ENCODE results near the gene PDE2A.

The PDE2A gene

DNA sequence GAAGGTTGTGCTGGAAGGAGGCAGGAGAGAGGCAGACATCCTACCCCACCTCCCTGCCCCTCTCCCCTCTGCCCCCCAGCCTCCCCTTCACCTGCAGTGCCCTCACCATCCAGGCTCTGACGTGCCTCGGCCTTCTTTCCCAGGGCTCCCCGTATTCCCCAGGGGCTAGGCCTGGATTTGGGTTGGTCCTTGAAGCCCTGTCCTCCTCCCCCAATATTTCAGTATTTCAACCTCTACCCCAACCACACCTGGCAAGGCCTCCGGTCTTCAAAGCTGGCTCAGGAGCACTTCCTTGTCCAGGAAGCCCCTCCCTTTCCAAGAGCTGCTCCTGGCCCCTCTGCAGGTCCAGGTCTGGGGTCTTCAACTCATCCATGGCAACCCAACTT lies 8.6 kb upstream of the PDE2A start:
- no peak for DNase-seq (ENCODE audit: low spot score)

DNA sequence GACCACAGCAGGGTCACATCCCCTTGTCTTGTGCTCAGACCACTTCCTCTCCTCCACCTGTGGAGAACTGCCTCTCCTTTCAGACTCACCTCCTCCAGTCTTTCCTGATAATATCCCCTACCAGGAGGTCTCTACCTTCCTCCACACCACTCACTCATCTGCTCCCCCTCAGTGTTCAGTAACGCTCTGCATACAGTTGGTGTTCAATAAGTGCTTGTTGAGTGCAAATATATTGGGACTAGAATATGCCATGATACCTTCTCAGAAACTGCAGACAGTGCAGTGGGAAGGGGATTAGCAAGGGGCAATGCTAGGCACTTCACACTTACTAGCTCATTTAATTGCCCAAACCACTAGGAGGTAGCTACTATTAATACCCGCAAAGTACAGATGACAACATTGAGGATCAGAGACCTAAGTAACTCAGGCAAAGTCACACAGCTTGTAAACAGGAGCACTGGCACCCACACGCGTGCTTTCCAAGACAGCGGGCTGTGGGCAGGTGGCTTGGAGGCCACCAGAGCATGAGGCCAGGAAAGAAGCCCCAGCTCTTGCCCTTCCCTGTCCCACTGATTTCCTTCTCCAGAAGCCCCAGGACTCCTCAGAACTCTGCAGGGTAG lies 8.1 kb upstream of the PDE2A start:
- no peak for DNase-seq (ENCODE audit: low spot score)

DNA sequence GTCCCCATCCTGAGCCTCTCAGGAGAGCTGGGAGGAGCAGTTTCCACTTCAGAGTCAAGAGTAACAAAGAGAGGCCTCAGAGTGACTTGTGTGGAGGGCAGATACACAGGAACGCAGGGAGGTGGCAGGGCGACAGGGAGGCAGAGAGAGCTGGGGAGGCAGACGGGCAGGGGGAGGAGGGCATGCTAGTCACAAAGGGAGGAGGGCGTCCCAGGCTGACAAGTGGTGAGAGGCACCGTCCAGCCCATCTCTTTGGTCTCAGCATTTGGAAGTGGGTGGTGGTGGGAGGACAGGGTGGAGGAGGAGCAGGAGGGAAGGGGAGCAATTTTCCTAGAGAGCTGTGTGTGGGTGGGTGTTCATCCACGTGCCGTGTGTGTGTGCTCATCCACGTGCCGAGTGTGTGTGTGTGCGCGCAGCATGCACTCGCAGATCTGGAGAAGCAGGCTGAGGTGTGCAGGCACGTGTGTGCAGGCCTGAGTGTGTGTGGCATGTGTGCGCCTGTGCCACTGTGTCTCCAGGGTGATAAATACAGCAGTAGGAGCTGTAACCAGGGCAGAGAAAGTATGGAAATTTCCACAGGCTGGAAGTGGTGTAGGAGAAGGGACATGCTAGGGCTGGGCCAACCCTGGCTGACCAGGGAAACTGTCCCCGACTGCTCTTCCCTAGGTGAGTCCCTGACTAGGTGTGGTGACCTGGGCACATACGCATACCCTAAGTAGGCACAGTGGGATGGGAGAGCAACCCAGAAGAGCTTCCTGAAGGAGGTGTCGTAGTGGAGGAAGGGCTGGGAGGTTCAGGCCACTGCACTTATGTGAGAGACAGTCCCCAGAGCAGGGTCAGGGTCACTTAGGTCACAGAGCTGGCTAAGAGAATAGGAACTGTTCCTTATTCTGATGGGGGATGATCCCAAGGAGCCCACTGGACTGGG lies 7.3 kb upstream of the PDE2A start:
- peak; percentile 60 for DNase-seq (ENCODE audit: low spot score)

DNA sequence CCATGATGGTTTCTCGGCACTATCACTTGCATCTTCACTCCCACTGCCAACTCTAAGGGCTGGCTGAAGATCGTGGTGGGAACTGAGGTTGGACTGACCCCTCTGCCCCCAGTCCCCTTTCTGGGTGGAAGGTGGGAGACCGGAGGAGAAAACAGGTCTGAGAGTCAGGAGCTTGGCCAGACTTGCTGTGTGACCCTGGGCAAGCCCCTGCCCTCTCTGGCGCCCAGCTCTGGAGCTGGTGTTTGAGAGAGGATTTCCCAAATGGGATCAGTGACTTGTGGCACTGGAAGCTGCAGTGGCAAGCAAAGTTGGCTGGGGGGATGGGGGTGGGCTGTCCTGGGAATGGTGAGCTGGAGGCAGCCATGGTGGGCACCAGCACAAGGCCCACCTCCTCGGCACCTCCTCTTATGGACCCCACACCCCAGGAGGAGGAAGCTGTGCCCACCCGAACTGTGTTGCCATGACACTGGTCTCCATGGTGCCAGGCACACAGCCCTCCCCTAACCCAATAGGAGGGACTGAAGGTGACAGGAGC lies 6.5 kb upstream of the PDE2A start:
- DNase-seq (ENCODE audit: low spot score): no peak

DNA sequence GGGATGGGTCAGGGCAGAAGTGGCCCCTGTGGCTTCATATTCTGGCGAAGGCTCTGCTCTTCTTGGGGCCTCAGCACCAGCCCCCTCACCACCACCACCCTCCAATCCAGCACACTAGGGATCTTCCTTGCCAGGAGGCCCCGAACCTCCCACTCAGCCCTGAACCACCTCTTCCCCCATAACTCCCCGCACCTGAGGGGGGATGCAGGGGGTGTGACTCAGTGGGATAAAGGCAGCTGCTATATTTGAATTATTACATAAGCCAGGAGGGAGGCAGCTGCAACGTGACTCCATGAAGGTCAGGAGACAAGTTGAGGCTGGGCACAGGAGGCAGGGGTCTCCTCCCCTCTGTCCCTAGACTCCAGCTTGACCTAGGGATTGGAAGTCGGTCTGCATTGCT lies 5.6 kb upstream of the PDE2A start:
- no peak for DNase-seq (ENCODE audit: low spot score)

DNA sequence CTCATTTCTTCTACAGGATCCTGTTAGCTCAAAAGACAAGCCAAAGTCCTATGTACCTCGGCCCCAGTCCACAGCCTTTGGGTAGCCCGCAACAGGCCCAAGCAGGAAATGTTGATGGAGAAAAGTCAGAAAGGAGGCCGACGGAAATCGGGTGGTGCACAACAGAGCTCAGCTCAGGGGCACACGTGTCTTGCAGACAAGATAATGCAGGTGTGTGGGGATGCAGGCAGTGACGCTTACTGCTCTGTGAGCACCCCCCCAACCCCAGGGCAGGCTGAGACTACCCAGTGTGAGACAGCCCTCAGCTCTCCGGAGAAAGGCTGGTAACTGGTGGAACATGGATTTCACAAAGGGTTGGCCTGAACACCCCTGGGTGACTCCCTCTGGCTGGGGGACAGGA lies 4.3 kb upstream of the PDE2A start:
- DNase-seq (ENCODE audit: low spot score): no peak

DNA sequence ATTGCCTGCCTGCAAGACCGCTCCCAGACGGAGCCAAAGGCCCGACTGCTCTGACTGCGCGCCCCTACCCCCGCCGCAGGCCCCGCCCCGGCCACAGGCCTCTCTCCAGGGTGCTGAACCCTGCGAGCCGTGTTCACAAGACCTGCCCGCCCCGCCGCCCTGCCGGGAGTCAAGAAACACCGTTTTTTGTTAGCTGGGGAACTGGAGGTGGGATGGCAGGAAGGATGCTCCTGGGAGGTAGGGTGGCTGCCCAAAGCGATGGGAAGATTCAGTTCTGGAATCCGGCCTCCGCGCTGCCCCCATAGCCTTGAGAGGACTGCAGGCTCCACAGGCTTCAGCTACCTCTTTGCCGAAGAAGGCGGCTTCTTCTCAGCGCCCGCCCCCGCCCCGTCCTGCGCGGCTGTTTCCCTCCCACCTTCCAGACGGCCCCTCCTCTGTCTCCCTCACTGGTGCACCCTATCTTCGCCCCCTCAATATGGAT lies 2.7 kb upstream of the PDE2A start:
- DNase-seq (ENCODE audit: low spot score): peak; percentile 11

DNA sequence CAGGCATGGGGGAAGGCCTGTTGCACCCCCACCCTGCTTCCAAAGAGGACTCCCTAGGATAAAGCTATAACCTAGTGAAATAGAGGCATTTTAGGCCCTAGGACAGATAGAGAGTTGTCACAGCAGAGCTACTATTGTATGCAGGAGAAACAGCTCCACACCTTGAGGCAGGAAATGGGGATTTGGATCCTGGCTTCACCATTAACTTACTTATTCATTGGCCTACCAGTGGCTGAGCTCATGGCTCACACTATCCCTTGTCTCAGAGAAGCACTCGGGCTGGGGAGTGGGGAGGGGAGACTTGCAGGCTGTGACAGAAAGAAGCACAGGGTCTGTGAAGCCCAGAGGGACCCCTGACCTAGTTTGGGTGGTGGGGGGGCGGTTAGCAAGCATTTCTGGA lies 999 bp upstream of the PDE2A start:
- no peak for DNase-seq (ENCODE audit: low spot score)

DNA sequence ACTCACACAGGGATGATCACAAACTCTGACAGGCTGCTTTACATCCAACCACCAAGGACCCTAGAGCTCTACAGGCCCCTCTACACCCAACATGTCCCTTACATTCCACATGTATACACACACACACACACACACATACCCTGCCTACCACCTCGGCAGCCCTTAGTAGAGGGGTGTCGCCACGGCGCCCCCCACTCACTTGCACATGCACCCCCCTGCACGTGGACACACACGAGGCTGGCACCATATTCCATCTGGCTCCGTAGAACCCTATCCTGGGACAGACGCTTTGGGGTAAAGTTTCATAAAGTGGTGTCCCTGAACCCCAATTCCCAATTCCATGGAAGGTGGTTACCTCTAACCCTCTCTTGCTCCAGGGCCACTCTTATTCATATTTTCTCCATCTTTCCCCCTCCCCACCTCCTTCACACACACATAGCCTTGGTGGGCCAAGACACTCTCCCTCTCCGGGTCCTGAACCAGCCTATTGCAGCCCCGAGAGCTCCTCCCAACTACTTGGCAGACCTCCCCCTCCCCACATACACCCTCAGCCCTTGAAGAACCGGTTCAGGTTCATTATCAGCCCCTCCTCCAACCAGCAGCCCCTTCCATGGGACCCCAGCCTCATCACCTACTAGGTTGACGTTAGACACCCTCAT lies 809 bp downstream of the PDE2A start:
- no peak for DNase-seq (ENCODE audit: low spot score)

DNA sequence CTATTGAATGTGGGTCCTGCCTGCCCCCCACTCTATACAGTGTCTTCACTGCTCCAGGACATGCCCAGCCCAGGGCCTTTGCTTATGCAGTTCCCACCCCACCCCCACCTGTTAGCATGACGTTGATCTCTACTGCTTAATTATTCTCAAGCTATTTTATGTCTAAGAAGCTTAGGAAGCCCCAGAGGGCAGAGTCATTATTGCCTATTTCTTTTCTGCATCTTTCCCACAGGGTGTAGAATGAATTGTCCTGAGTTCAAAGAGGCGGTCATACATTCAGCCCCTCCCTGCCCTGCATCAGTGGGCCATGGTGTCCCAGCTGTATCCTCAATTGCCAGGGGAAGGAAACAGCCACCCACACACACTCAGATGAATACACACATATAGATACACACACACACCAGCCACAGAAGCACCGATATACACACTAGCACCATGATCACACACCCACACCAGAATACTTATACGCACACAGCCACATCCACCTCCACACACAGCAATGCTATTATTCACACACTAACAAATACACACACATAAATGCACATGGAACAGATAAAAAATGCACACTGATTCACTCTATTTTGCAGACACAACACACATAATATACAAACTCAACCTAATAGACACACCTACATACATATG lies 1.5 kb downstream of the PDE2A start:
- DNase-seq (ENCODE audit: low spot score): no peak

DNA sequence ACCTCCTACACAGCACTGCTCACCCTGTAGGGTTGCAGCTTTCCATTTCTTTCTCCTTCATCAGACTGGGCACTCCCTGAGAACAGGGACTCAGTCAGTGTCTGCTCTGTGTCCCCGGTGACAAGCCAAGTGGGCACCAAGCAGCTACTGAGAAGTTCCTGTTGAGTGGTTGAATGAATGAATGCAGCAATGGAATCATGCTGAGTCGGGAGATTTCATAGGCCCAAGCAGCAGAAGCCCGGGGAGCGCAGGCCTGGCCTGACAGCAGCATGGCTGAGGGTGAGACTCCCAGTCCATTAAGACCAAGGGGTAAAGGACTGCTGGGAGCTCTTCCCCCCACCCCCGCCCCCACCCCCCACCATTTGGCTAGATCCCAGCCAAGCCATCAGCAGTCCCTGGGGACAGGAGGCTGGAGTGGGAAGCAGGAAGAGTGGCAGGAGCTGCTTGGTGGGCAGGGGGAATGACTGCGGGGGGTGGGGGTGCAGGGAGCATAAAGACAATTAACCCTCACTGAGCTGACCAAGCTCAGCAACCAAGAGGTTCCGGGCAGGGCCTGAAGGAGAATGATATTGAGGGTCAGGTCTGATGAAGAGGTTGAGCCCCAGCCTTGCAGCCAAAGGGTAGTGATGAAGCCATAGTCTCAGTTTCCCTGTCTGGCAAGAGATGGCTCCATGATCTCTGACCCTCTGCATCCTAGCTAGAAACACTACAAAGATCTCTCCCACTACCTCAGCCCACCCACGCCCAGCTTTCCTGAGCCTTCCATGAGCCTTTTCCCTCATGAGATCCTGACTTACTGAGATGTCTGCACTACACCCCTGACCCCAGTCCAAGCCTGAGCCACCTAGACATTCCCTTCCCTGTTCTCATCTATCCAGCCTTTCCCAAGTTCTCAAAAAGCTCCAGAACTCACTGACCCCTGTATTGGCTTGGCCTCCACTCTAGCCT lies 2.8 kb downstream of the PDE2A start:
- no peak for DNase-seq (ENCODE audit: low spot score)

DNA sequence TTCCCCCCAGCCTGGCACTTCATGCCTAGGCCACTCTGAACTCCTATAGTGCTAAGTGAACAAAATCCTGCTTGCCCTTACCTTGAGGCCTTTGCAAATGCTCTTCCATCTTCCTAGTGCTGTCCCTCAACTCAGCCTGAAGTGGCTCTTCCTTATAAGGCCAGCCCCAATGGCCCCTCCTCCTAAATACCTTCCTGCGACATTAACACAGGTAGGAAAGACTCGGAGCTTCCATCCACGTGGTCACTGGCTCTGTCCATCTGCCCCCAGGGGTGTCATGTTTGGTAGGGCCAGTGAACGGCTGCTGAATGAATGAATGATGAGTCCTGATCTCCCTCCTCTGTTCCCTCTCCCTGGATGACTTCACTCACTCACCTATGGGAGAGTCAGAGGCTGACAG lies 4.2 kb downstream of the PDE2A start:
- DNase-seq (ENCODE audit: low spot score): no peak

DNA sequence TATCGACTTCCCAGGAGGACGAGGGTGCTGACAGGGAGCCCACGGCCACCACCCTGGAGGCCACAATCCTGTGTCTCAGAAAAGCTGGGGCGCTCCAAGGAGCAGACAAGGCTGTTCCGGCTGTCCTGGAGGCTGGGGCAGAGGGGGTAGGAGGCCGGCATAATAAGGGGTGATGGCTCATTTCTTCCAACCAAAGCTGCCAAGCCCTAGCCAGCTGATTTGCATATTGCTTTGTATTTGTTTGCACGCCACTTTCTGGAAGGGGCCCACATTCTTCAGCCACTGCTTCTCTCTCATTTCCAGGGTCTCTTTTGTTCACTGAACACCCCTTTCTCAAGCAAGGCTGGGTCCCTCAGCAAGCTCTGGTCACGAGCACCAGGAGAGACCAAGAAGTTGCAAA lies 4.7 kb downstream of the PDE2A start:
- no peak for DNase-seq (ENCODE audit: low spot score)

DNA sequence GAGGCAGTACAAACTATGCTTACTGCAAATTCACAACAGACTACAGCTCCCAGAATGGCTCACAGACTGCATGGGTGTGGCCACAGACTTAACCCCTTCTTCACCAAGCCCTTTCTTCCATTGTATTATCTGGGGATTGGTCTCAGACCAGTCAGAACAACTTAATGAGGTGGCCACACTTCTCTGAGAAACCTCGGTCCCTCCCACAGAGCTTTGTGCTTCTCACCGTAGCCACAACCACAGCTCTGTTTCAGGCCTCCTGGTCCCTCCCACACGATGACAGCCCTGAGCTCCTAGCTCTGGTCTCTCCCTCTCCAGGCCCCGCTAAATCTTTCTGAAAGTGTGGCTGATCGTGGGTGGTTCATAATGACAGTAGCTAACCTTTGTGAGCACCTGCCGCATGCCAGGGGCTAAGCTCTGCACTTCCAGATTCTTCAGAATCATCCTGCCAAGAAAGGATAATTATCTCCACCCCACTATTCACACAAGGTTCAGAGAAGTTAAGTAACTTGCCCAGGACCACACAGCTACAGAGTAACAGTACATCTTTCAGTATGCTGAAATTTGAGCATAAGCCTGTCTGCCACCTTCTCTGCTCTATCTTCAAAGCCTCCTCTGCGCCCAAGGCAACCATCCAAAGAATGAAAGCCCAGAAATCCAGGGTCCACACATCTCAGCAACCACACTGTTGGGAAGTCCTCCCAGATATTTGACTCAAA lies 5.4 kb downstream of the PDE2A start:
- no peak for DNase-seq (ENCODE audit: low spot score)

DNA sequence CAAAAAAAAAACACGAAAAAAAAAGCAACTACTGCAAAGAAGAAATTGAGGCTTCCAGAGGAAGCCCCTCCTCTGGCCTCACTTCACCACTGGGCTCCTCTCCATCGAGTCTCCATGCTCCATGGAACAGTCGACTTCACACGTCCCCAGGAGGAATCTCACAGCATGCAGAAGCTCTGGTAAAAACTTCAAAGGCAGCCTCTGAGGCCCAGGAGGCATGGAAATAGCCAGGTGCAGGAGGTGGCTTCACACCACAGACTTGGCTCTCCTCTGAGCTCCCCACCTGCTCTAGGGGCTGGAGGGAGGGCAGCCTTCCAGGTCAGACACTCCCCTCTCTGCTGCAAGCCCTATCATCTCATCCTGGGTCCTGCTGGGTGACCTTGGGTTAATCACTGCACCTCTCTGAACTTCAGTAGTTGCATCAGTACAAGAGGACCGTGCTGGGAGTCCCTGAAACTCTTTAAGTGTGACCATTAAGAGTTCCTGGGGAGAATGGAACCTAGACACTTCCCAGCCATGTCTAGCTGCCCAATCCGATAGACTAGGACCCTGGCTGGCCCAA lies 8.2 kb downstream of the PDE2A start:
- DNase-seq (ENCODE audit: low spot score): no peak

DNA sequence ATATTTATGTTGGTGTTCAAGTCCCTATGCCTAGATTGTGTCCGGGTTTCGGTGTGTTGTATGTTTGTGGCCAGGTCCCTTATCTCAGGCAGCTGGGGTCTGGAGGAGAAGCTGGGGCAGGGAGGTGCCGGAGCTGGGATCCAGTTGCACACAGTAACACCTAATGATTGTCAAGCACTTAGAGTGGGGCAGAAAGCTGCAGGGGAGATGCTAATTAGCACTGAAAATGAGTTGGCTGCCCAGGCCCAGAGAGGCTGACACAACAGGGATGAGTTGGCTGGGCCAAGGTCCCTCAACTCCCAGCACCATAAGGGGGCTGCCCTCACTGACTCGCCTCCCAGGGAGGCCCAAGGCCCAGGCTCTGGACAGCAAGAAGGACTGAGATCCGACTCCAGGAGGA lies 12.2 kb downstream of the PDE2A start:
- DNase-seq (ENCODE audit: low spot score): no peak

DNA sequence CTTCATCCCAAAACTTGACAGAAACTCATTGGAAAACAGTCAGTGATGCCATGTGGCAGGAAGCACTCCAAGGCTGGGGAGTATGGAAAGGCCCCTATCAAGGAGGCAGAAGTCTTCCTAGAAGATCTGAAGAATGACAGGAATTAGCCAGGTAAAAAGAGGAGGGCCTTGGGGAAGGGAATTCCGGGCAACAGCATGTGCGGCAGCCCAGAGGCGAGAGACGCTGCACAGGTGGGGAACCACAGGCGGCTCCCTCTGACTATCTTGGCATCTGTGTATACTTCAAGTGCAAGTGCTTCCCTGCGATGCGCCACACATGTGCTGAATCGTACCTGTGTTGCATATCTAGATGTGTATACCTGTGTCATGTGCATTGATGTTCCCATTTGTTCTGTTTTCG lies 12.7 kb downstream of the PDE2A start:
- no peak for DNase-seq (ENCODE audit: low spot score)

DNA sequence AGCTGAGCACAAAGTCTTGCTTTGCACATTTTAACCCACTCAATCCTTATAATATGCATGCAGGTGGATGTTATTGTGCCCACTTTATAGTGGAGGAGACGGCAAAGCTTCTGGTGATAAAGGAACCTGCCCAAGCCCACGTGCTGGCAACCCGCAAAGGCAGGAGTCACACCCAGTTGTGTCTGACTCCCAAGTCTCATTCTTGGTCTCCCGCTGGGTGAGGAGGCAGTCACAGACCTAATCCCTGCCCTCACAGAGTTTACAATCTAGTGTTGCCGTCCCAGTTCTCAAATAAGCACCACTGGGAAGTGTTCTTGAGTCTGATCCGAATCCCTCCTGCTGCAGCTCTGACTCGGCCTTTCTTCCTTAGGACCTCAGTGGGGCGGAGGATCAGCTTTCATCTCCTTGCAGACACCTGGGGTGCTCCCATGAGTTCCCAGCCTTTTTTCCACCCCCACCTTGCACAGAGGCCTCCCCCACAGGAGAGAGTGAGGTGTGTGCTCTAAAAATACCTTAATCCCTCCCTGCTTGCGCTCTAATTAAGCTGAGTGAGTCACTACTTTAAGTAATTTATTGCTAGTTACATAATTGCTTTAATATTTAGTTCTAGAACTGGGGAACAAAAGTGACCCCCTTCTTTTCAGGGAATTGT lies 15.1 kb downstream of the PDE2A start:
- DNase-seq (ENCODE audit: low spot score): no peak

DNA sequence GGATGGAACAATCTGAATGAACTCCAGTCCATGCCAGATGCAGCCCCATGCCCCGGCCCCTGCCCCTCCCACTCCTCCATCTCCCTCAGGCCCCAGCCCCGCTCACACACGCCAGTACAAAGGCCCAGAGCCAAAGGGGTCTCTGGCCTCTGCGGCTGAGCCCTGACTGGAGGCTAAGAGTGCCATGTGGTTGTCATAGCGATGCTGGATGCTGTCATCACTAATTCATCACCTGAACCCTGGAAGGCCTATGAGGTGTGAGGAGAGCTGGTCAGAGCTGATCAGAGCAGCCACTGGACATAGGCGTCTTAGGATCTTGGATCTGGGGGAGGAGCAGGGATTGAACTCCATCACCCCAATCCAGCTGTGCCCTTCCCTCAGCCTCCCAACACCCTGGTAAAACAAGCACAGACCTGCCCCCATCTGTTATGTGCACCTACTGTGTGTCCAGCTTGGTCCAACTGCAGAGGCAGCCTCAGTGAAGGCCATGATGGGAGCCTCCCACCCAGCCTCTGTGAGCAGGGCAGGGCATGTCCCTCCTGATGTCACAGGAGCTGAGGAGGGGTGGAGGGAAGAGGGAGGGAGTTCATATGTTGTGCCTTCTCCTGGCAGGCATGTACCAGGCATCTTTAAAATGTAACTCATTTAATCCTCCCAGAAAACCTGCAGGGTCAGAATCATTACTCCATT lies 16.7 kb downstream of the PDE2A start:
- DNase-seq (ENCODE audit: low spot score): no peak

All from cerebellar cortex (tissue), 1 donor.